Stimulated activated memory B cell treated with anti-CD40 and anti-IgM and Interleukin-4, amounts not matched to agents 10 μg/mL and 1 μg/mL and 100 μg/mL, for 72 hours (primary cell): ENCODE data around the gene TRAIP.

Source experiments
- ATAC-seq: fragments of 150-1000 bp; cut with Tn5 transposase; 2 replicates; pipeline ENCODE4 v1.10.0; 2021
- H3K27ac Mint-ChIP-seq: one replicate; pipeline ENCODE4 v1.8.0; 2022; ENCODE audit warnings: mild to moderate bottlenecking, mixed read lengths
- H3K27me3 Mint-ChIP-seq: one replicate; pipeline ENCODE4 v1.8.0; 2022; ENCODE audit warnings: mixed read lengths
- H3K36me3 Mint-ChIP-seq: one replicate; pipeline ENCODE4 v1.8.0; 2022; ENCODE audit warnings: mixed read lengths
- H3K4me1 Mint-ChIP-seq: one replicate; pipeline ENCODE4 v1.8.0; 2022; ENCODE audit warnings: mixed read lengths
- H3K4me3 Mint-ChIP-seq: one replicate; pipeline ENCODE4 v1.8.0; 2022; ENCODE audit warnings: mild to moderate bottlenecking, moderate library complexity, mixed read lengths
- H3K9me3 Mint-ChIP-seq: one replicate; pipeline ENCODE4 v1.8.0; 2022; ENCODE audit warnings: mixed read lengths

Gene TRAIP

GRCh38 chr3:49779358-49780079, 76.8 kb downstream of the TRAIP start:
- no peaks in the 10 kb centered on the region for H3K9me3 Mint-ChIP-seq
- H3K4me1 Mint-ChIP-seq, result peaks cover 26% of the 10 kb centered on the region
- H3K27ac Mint-ChIP-seq, result no peak overlapping the region

More at GRCh38 chr3:49779358-49780079, 76.8 kb downstream of the TRAIP start:
- Mint-ChIP-seq H3K36me3 (peaks cover 33% of the 10 kb centered on the region), H3K4me3 (no peak overlapping the region), H3K27me3 (no peaks in the 10 kb centered on the region)
- ATAC-seq, result no peak
